Ovary (tissue), 9 donors: ENCODE data around the gene TPCN2. TPM values are rescaled to one million over a fixed set of nuclear protein-coding genes. Genes with fewer than 3 reads are reported as not detected.

Source experiments
- DNase-seq, 5 donors: peaks; one replicate each; pipeline ENCODE4 v3.0.0-alpha.2; 2019 to 2020
- H3K27ac ChIP-seq, 2 donors: fragments of 200-600 bp; one replicate each; pipeline versions ENCODE4 v1.5.1 to v1.8.0; 2019 to 2022
- H3K27me3 ChIP-seq: fragments of 200-600 bp; one replicate; pipeline ENCODE4 v1.8.0; 2022
- H3K36me3 ChIP-seq: fragments of 200-600 bp; sonication (generic); one replicate; pipeline ENCODE4 v1.5.1; 2019
- H3K4me1 ChIP-seq: one replicate; pipeline ENCODE4 v1.8.1; 2013; ENCODE audit warnings: mild to moderate bottlenecking, moderate library complexity; ENCODE audit not compliant: insufficient read depth
- H3K4me3 ChIP-seq: fragments of 200-600 bp; sonication (generic); one replicate; pipeline ENCODE4 v1.5.1; 2017
- H3K9me3 ChIP-seq, 2 donors: fragments of 200-600 bp in 1 of 2; sonication (generic) in 1 of 2; one replicate each; pipeline versions ENCODE4 v1.5.1 to v1.8.1; 2013 to 2019; ENCODE audit warnings: mild to moderate bottlenecking in 1 of 2, moderate library complexity in 1 of 2
- EP300 ChIP-seq: sonication (generic); formaldehyde crosslinking; IDR thresholded peaks from one replicate; pipeline ENCODE4 v1.6.1; 2017; ENCODE audit warnings: antibody characterized with exemption
- POLR2A ChIP-seq: fragments of 450-650 bp; IDR thresholded peaks from one replicate; pipeline ENCODE4 v1.6.1; 2017; ENCODE audit warnings: antibody characterized with exemption, mild to moderate bottlenecking, moderate library complexity
- WGBS, 3 donors: extraction: QIAGEN DNeasy Blood & Tissue Kit in 1 of 3; methylation state at CpG; one replicate each; pipeline versions ENCODE4 v1.1.5 to v1.1.7; 2013 to 2017; 5-methylcytosine and 5-hydroxymethylcytosine counted together
- intact Hi-C, 4 donors: fragments of 100-400 bp; cut with DNase I; formaldehyde crosslinking; loops; one replicate each; pipeline versions ENCODE4 v1.11.0 to v1.15.1; 2022 to 2023
- polyA plus RNA-seq, 2 donors: library from polyadenylated mRNA; stranded (reverse); fragments of 200-250 nt in 1 of 2; fragments of 350-450 nt in 1 of 2; fragmentation: Illumina TruSeq in 1 of 2; extraction: RNeasy Lipid Tissue Mini Kit (QIAGEN cat#74804) in 1 of 2; gene quantifications; one replicate each; pipeline ENCODE4 v1.2.3, GENCODE V29; 2013 to 2014
- total RNA-seq, 7 donors: library from RNA; depleted of rRNA in 2 of 7; stranded (reverse); fragments of >200 nt in 2 of 7; fragmentation: NEBNext Ultra II Directional in 3 of 7; extraction: Animal tissue kit (Norgen Biotek cat#: 25700) in 3 of 7; gene quantifications; one replicate each; pipeline versions ENCODE4 v1.1.0 to v1.2.4, GENCODE V29; 2016 to 2023
- TF ChIP-seq, protein P1 (sequence below), 3 donors: fragments of 450-650 bp in 2 of 3; fragments of 200-600 bp in 1 of 3; IDR thresholded peaks; one replicate each; pipeline versions ENCODE4 v1.5.1 to v1.8.0; 2016 to 2022; ENCODE audit warnings: antibody characterized with exemption in 3 of 3, mild to moderate bottlenecking in 1 of 3
- donor health status: DM: no; HTN: no; CAD: no; lungs with moderate emphysema.
- donor health status: DM: no; HTN: no; CAD: no.
- donor health status: Bipolar disorder and iron deficiency.
- donor health status: DM: yes; HTN: yes; CAD: no.
- donor health status: DM: no; HTN: no; CAD: no.
- donor health status: DM: yes; HTN: yes; CAD: no.

TPCN2 gene
- total and polyA plus RNA-seq, 9 donors: 6.5 to 35.7 (median 23.3) TPM

DNA sequence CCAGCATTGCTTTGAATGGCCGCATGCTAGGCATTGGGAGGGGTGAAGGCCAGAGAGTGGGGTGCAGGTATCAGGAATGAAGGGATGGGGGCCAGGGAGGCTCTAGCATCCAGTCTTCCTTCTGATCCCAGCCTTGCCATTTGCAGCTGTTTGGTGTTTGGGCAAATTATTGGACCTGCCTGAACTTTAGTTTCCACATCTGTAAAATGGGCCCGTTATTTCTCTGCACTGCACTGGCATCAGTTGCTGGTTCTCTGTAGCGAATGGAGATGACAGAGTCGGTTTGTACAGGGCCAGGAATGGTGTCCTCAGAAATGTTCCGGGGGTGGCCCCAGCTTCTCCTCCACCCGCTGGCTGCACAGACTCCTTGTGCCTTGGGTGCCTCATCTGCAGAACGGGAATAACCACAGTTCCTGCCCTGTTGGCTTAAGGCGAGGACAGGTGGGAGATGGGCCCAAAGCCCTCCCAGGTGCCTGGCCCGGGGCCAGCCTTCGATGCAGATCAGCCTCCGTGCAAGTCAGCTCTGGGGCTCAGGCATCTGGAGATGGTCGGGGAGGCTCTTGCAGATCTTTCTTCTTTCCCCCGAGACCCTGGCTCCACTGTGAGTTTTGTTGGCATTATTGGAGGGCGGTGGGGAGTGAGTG is 55.6 kb downstream of the TPCN2 start:
- no peak overlapping the region for H3K27ac ChIP-seq
- no peaks in the 10 kb centered on the region for H3K27me3 ChIP-seq
- no peaks in the 10 kb centered on the region for H3K36me3 ChIP-seq
- TF ChIP-seq POLR2A (no peak), EP300 (no peak)
- TF ChIP-seq, protein P1, sequence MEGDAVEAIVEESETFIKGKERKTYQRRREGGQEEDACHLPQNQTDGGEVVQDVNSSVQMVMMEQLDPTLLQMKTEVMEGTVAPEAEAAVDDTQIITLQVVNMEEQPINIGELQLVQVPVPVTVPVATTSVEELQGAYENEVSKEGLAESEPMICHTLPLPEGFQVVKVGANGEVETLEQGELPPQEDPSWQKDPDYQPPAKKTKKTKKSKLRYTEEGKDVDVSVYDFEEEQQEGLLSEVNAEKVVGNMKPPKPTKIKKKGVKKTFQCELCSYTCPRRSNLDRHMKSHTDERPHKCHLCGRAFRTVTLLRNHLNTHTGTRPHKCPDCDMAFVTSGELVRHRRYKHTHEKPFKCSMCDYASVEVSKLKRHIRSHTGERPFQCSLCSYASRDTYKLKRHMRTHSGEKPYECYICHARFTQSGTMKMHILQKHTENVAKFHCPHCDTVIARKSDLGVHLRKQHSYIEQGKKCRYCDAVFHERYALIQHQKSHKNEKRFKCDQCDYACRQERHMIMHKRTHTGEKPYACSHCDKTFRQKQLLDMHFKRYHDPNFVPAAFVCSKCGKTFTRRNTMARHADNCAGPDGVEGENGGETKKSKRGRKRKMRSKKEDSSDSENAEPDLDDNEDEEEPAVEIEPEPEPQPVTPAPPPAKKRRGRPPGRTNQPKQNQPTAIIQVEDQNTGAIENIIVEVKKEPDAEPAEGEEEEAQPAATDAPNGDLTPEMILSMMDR (IDR thresholded peaks at IDR 0.05): no peak
- intact Hi-C loops: loop anchor here in 3 of 4 donors (5.0 to 10.0 kb wide), 2 partner anchors 538 to 540 kb away; partner anchors contain the start of gene CCND1 (in 3 of the 3)
- H3K4me1 ChIP-seq: peaks cover 3% of the 10 kb centered on the region
- 70 to 82% (median 79%) methylated on average over 14 of the region's 14 CpGs for WGBS, 3 donors
- no peak overlapping the region for H3K4me3 ChIP-seq
- no peaks in the 10 kb centered on the region for H3K9me3 ChIP-seq
- DNase-seq: no peak

DNA sequence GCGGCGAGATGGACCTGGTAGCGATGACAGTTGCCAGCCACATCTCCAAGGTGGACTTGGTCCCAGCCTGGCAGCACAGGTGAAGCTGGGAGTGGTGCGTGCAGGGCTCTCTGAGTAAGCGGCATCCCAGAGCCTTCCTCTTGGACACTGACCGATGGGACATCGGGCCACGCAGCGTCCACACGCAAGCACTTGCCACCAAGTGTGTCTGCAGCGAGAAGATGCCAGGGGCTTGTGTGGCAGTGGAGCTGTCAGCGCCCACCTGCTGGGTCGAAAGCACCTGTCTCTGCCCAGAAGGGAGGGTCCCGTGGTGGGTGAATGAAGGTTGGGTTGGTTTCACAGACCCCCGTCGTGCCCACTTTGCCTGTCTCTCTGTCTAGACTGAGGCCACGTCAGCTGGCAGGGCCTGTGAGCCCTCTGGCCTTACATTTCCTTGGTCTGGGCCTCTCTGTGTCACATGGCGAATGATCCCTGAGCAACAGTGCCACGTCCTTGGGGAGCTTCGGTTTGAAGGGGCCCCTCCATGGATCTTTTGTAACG is 56.2 kb downstream of the TPCN2 start:
- Histone ChIP-seq H3K27ac (no peak overlapping the region), H3K36me3 (no peaks in the 10 kb centered on the region), H3K27me3 (no peaks in the 10 kb centered on the region), H3K4me3 (no peak overlapping the region), H3K4me1 (peaks cover 3% of the 10 kb centered on the region), H3K9me3 (no peaks in the 10 kb centered on the region)
- no peak for DNase-seq
- intact Hi-C loops: loop anchor here in 3 of 4 donors (5.0 to 10.0 kb wide), 2 partner anchors 537 to 540 kb away; partner anchors contain the start of gene CCND1 (in 3 of the 3)
- no peak for TF ChIP-seq POLR2A
- TF ChIP-seq, protein P1 (IDR thresholded peaks at IDR 0.05): no peak
- no peak for TF ChIP-seq EP300
- 82 to 86% (median 85%) methylated on average over 21 of the region's 21 CpGs for WGBS, 3 donors

DNA sequence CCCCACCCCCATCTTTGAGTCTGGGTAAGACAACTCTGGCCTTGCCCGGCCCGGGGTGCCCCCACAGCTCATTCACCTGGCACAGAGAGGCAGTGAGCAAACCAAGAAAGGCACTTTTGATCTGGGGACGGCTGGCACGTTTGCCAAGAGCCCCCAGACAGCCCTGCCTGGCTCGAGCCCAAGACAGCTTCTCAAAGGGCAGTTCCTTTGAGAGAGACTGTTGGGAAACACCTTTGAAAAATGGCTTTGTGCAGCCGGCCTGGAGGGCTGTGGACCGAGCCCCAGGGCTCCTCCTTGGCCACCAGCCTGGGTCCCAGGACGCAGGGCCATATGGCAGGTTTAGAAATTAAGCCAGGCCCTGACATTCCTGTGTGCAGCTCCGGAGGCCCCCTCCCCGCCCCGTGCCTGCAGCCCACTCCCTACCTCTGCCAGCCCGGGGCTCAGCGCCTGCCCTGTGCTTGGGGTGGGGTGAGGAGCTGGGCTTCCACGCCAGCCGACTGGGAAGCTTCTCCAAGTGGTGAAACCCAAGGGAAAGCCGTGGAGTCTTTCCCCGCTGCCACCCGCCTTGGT is 56.8 kb downstream of the TPCN2 start:
- H3K27me3 ChIP-seq: no peaks in the 10 kb centered on the region
- intact Hi-C loops: loop anchor here in 1 of 4 donors (10.0 kb wide), 1 partner anchor 539 kb away; the partner anchor contains the start of gene CCND1
- peaks cover 3% of the 10 kb centered on the region for H3K4me1 ChIP-seq
- no peak overlapping the region for H3K4me3 ChIP-seq
- DNase-seq: no peak
- no peak overlapping the region for H3K27ac ChIP-seq
- TF ChIP-seq, protein P1 (IDR thresholded peaks at IDR 0.05): no peak
- TF ChIP-seq EP300: no peak
- no peak for TF ChIP-seq POLR2A
- no peaks in the 10 kb centered on the region for H3K36me3 ChIP-seq
- no peaks in the 10 kb centered on the region for H3K9me3 ChIP-seq
- 47 to 63% (median 51%) methylated on average over 18 of the region's 18 CpGs for WGBS, 3 donors

DNA sequence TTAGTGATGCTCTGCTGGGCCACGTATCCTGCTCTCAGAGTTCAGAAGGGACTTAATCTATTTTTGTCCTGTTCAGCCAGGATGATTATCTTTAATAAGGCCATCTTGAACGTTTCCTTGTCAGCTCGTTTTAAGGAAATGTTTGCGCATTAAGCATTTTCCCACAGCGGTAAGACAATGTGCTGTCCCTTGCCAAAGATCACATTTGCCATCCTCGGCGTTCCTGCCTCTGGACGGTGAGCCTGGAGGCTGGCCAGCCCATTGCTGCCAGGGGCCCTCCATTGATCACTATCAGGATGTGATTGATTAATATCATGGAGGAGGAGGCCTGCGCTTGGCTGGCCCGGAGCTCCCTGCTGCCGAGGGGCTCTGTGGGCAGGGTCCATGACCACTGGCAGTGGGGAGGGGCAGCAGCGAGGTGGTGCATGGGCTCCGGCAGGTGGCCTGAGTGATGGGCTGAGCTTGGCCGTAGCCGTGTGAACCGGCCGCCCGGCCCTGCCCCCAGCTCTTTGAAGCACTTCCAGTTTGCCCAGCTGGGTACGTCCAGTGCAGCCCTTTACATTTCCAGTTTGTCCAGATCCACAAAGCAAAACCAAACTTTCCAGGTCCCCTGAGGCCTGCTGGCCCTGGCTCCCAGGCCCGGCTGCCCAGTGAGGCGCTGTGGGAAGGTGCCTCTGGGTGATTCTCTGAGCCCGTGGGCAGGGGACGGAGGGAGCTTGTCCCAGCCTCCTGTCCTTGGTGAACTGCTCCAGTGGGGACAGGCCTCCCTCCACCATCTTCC is 57.5 kb downstream of the TPCN2 start:
- H3K4me3 ChIP-seq: no peak overlapping the region
- intact Hi-C loops: loop anchor here in 1 of 4 donors (10.0 kb wide), 1 partner anchor 539 kb away; the partner anchor contains the start of gene CCND1
- H3K9me3 ChIP-seq: no peaks in the 10 kb centered on the region
- no peak for DNase-seq
- peaks cover 3% of the 10 kb centered on the region for H3K4me1 ChIP-seq
- 37 to 66% (median 55%) methylated on average over 14 to 23 of the region's 23 CpGs for WGBS, 3 donors
- TF ChIP-seq POLR2A (no peak), EP300 (no peak)
- TF ChIP-seq, protein P1 (IDR thresholded peaks at IDR 0.05): no peak
- no peaks in the 10 kb centered on the region for H3K27me3 ChIP-seq
- no peak overlapping the region for H3K27ac ChIP-seq
- H3K36me3 ChIP-seq: no peaks in the 10 kb centered on the region
